GM12891 (cell line): ENCODE measurements around the gene FHOD1.

Experiments used
- PAX5 ChIP-seq: IDR thresholded peaks from 2 replicates; pipeline ENCODE4 v1.6.1; 2011; ENCODE audit warnings: low read length, moderate library complexity, mild to moderate bottlenecking; ENCODE audit not compliant: insufficient read depth, severe bottlenecking
- POLR2A ChIP-seq: IDR thresholded peaks from 2 replicates; pipeline ENCODE4 v1.6.1; 2011; ENCODE audit warnings: low read depth, low read length, control low read depth

DNA sequence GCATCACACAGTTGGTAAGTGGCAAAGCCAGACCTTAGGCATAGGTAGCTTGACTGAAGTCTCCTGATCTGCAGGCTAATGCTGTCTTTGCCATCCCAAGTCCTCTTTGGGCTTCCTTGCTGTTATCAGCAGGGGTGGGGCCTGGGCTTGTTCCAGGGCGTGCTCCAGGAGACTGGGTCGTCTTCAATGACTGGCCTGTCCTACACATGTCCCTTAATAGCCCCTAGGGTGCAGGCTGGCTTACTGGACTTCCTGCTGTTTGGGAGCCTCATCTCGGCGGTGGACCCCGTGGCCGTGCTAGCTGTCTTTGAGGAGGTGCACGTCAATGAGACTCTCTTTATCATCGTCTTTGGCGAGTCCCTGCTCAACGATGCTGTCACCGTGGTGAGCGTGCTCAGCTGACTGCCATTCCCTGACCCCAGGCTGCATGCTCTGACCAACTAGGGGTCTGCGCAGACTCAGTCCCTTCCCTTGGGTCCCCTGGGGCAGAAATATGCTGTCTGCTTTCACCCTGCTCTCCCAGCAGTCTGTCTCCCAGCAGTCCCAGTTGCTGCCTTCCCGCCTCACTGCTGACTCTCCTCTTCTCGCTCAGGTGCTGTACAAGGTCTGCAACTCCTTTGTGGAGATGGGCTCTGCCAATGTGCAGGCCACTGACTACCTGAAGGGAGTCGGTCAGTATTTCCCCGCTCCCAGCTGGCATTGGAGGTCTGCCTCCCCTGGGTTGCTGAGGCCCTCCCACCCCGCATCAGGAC, 7.7 kb upstream of the FHOD1 start:
- TF ChIP-seq PAX5 (no peak), POLR2A (no peak)
